HG03039 (cell line): ENCODE data around the gene ZNF189.

Experiments used
- ATAC-seq: cut with Tn5 transposase; IDR thresholded peaks from one replicate; pipeline ENCODE4 v1.9.1; 2021; ENCODE audit warnings: mild to moderate bottlenecking, moderate library complexity; ENCODE audit not compliant: unreplicated experiment

The ZNF189 gene

GRCh38 chr9:101448680-101449070, 50.0 kb downstream of the ZNF189 start:
- no peak for ATAC-seq

GRCh38 chr9:101449071-101449721, 50.5 kb downstream of the ZNF189 start:
- peak; percentile 95 for ATAC-seq

- no peak for ATAC-seq
These were observed 52.3 kb downstream of the ZNF189 start for GRCh38 chr9:101450931-101451330.

GRCh38 chr9:101451498-101451897, 52.8 kb downstream of the ZNF189 start:
- no peak for ATAC-seq

GRCh38 chr9:101453776-101454570, 55.3 kb downstream of the ZNF189 start:
- ATAC-seq: no peak

- ATAC-seq: no peak
These were observed 57.1 kb downstream of the ZNF189 start for GRCh38 chr9:101455656-101456240.

- no peak for ATAC-seq
These were observed 58.4 kb downstream of the ZNF189 start for GRCh38 chr9:101457003-101457402.

GRCh38 chr9:101458963-101459631, 60.4 kb downstream of the ZNF189 start:
- ATAC-seq: peak; percentile 89
